ENCODE measurements around the gene YIF1A. TPM values are rescaled to one million over a fixed set of nuclear protein-coding genes. Genes with fewer than 3 reads are reported as not detected.

Gene YIF1A
- polyA plus RNA-seq, 3 donors = 43.3 to 61.5 (median 57.3) TPM

DNA sequence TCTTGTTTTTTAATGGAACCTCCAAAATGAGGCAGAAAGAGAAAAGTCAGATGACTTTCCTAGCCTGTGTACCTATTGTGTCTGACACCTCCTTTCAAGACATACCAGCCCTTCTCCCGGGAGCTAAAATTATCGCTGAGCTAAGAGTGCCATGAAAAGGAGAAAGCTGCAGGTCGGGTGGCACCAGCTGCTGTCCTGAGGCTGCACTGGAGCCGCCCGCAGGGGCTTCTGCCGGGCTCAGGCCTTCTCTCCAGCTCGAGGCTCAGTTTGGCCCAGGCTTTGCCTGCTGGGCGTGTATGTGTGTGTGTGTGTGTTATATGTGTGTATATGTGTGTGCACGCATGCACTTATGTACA, 48.2 kb downstream of the YIF1A start:
- DNase-seq (ENCODE audit: extremely low read depth in 1 of 11, low read depth in 9 of 11, low spot score in 4 of 11) = no peak

DNA sequence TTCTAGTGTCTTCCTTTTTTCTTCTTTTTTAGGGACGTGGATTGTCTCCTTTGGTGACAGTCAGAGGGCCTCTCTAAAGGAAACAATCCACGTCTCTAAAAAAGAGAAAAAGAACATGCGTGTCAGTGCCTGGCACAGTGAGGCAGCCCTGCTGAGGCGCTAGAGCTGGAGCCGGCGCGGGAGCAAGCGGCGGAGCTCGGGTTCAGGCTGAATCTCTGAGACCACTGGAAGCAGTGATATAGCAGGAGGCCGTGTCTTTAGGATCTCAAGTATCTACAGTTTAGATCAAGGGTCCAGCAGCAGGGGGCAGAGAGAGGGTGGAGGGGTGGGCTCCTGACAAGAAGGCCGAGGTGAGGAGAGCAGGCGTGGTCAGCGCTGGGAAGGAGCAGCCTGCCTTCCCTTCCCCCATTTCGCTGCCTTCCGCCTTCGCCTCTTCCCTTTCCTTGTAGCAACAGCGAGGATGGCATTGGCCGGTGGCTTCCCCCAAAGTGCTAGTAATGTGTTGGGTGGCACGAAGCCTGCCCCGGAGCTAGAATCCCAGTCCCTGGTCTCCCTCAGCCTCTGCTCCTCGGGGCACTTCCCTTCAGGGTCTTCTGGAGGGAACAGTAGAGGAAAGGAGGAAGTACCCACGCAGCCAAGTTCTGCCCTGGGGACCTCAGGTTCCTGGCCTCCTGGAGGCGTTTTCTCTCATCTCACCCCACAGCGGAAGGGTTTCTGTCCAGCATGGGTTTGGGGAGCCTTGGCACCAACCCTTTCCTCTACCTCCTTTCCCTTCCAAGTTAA, 48.8 kb downstream of the YIF1A start:
- DNase-seq (ENCODE audit: extremely low read depth in 1 of 11, low read depth in 9 of 11, low spot score in 4 of 11) = no peak

DNA sequence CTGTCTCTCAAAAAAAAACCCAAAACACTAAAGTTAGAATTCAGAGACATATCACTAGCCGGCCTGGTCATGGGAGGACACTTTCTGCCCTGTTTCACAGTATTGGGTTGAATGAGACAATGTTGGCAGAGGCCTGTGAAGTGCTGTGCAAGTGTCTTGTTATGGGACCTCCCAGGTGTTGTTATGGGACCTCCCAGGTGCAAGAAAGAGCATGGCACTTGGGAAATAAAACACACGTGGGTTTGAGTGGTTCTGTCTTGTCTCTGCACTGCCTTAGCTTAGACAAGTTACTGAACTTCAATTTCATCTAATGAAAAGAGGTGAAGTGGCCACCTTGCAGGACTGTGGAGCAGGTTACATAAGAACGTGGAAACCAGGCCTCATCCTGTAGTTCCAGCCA, 49.4 kb downstream of the YIF1A start:
- DNase-seq (ENCODE audit: extremely low read depth in 1 of 11, low read depth in 9 of 11, low spot score in 4 of 11) = no peak

DNA sequence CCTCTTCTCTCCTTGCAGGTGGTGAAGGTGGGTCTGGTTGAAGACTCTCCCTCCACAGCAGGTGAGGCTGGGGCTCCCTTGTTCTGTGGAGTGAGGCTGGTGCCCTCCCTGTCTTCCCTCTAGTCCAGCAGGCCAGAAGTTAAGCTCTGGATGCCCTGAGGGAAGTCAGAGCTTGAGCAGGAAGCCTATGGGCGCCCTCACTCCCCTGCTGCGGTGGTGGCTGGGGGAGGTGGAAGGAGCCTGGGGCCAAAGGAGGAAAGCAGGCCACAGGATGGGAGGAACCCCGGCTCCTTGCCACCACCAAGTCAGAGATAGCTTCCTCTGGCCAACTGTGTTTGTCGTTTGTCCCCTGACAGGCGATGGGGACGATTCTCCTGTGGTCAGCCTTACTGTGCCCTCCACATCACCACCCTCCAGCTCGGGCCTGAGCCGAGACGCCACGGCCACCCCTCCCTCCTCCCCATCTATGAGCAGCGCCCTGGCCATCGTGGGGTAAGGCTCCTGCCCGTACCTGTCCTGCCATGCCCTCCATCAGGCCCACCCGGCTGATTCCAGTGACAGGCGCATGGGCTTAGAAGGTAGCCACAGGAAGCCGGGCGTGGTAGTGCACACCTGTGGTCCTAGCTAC, 50.0 kb downstream of the YIF1A start:
- no peak for DNase-seq (ENCODE audit: extremely low read depth in 1 of 11, low read depth in 9 of 11, low spot score in 4 of 11)

DNA sequence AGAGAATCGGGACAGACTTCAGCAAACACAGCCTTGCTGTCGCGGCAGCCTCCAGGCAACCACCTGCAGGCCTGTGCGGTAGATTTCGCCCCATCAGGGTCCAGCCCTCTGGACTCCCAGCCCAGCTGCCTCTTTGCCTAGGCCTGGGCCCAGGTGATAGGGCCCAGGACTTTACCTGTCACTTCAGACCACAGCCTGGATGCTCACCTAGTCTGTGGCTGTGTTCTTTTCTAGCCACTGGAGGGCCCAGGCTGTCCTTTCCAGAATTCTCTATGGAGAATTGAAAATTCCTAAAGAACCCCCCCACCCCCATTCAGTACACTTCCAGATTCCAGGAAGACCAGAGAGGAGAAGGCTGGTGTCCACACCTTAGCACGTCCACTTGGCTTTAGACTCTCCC, 51.1 kb downstream of the YIF1A start:
- no peak for DNase-seq (ENCODE audit: extremely low read depth in 1 of 11, low read depth in 9 of 11, low spot score in 4 of 11)

DNA sequence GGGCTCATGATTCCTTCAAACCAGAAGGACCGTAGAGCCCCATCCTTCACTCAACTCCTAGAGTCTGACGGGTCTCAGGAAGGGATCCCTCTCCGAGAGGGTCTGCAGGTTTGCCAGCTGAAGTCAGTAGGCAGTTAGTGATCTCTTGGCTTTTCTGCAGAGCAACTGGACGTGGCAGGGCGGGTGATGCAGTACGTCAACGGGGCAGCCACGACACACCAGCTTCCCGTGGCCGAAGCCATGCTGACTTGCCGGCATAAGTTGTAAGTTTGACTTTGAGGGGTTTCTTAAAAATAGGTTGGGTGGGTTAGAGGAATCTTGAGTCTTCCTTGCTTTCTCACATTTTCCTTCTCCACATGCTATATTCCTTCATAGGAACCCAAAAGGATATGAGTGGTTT, 53.8 kb downstream of the YIF1A start:
- DNase-seq (ENCODE audit: extremely low read depth in 1 of 11, low read depth in 9 of 11, low spot score in 4 of 11) = no peak

Other genes with a start within 250 kb of the YIF1A start
- gene GAL3ST3, start 240.0 kb downstream of the YIF1A start, polyA plus RNA-seq (ENCODE audit: insufficient read length in 3 of 3) = 1 to 10 TPM; 3.6 to 6.7 (median 6.6) TPM
- 100 to 1,000 TPM; 237 to 257 (median 251) TPM for gene SF3B2, start 236.8 kb downstream of the YIF1A start, polyA plus RNA-seq (ENCODE audit: insufficient read length in 3 of 3)
- gene PACS1, start 218.9 kb downstream of the YIF1A start, polyA plus RNA-seq (ENCODE audit: insufficient read length in 3 of 3) = 10 to 100 TPM; 48.0 to 59.2 (median 53.1) TPM
- gene KLC2, start 31.4 kb downstream of the YIF1A start, polyA plus RNA-seq (ENCODE audit: insufficient read length in 3 of 3) = 10 to 100 TPM; 18.5 to 29.5 (median 27.7) TPM
- 100 to 1,000 TPM; 106 to 142 (median 126) TPM for gene RAB1B, start 20.5 kb downstream of the YIF1A start, polyA plus RNA-seq (ENCODE audit: insufficient read length in 3 of 3)
- 1 to 10 TPM; 1.9 to 3.8 (median 3.7) TPM for gene CNIH2, start 11.0 kb downstream of the YIF1A start, polyA plus RNA-seq (ENCODE audit: insufficient read length in 3 of 3)
- under 1 TPM in 2 of 3 donors, not detected in 1; 0.07 to 0.09 TPM for gene TMEM151A, start 2.8 kb upstream of the YIF1A start, polyA plus RNA-seq (ENCODE audit: insufficient read length in 3 of 3)
- 10 to 100 TPM; 56.2 to 88.4 (median 60.0) TPM for gene CD248, start 27.9 kb upstream of the YIF1A start, polyA plus RNA-seq (ENCODE audit: insufficient read length in 3 of 3)
- gene RIN1, start 47.3 kb upstream of the YIF1A start, polyA plus RNA-seq (ENCODE audit: insufficient read length in 3 of 3) = 1 to 10 TPM; 1.9 to 3.6 (median 2.8) TPM
- gene BRMS1, start 56.0 kb upstream of the YIF1A start, polyA plus RNA-seq (ENCODE audit: insufficient read length in 3 of 3) = 10 to 100 TPM; 27.0 to 35.4 (median 32.8) TPM
- gene B4GAT1, start 58.5 kb upstream of the YIF1A start, polyA plus RNA-seq (ENCODE audit: insufficient read length in 3 of 3) = 10 to 100 TPM; 47.9 to 56.7 (median 51.3) TPM
- gene SLC29A2, start 82.6 kb upstream of the YIF1A start, polyA plus RNA-seq (ENCODE audit: insufficient read length in 3 of 3) = 10 to 100 TPM; 18.0 to 24.8 (median 22.0) TPM
- under 1 TPM; 0.09 to 0.50 (median 0.30) TPM for gene NPAS4, start 131.9 kb upstream of the YIF1A start, polyA plus RNA-seq (ENCODE audit: insufficient read length in 3 of 3)
- 10 to 100 TPM; 68.5 to 82.4 (median 73.3) TPM for gene MRPL11, start 149.7 kb upstream of the YIF1A start, polyA plus RNA-seq (ENCODE audit: insufficient read length in 3 of 3)
- gene PELI3, start 177.8 kb upstream of the YIF1A start, polyA plus RNA-seq (ENCODE audit: insufficient read length in 3 of 3) = 1 to 10 TPM; 4.1 to 6.3 (median 5.9) TPM
- gene DPP3, start 191.3 kb upstream of the YIF1A start, polyA plus RNA-seq (ENCODE audit: insufficient read length in 3 of 3) = 10 to 100 TPM; 20.0 to 26.1 (median 23.6) TPM
- 10 to 100 TPM; 71.3 to 92.4 (median 71.7) TPM for gene BBS1, start 221.5 kb upstream of the YIF1A start, polyA plus RNA-seq (ENCODE audit: insufficient read length in 3 of 3)